Mesothelial cell of epicardium (in vitro differentiated cells): ENCODE results near the gene NDUFS8. TPM values are rescaled to one million over a fixed set of nuclear protein-coding genes. Genes with fewer than 3 reads are reported as not detected.
A peak's percentile ranks its signal among the peaks of the same experiment; 100 is the strongest.
"Not testable (repeated sequence)": the region's sequence is repeated elsewhere in the genome, so short reads cannot be mapped to it uniquely, and the experiment has no call there.

ENCODE experiments used
- DNase-seq, 2 experiments: peaks; one replicate each; pipeline ENCODE4 v3.0.0; 2021; ENCODE audit warnings: low spot score in 2 of 2; ENCODE audit not compliant: unreplicated experiment in 2 of 2
- H3K27ac Mint-ChIP-seq: 2 replicates; pipeline ENCODE4 v1.8.0; 2021; ENCODE audit warnings: mixed read lengths
- H3K27me3 Mint-ChIP-seq: 2 replicates; pipeline ENCODE4 v1.8.0; 2021; ENCODE audit warnings: low read depth, mixed read lengths
- H3K36me3 Mint-ChIP-seq: 2 replicates; pipeline ENCODE4 v1.8.0; 2021; ENCODE audit warnings: mixed read lengths
- H3K4me1 Mint-ChIP-seq: 2 replicates; pipeline ENCODE4 v1.8.0; 2021; ENCODE audit warnings: mixed read lengths
- H3K4me3 Mint-ChIP-seq: 2 replicates; pipeline ENCODE4 v1.8.0; 2021; ENCODE audit warnings: mild to moderate bottlenecking, moderate library complexity, mixed read lengths
- H3K9me3 Mint-ChIP-seq: 2 replicates; pipeline ENCODE4 v1.8.0; 2021; ENCODE audit warnings: mixed read lengths
- total RNA-seq: library from RNA; stranded (reverse); gene quantifications from 3 replicates; pipeline ENCODE4 v1.2.1, GENCODE V29; 2021
- TF ChIP-seq, protein P1 (sequence below): fragments of 200-600 bp; sonication (generic); IDR thresholded peaks from one replicate; pipeline ENCODE4 v1.5.0; 2021; ENCODE audit warnings: antibody characterized with exemption; ENCODE audit not compliant: unreplicated experiment

Gene NDUFS8
- total RNA-seq = 125 to 140 TPM (median 132 TPM) in 3 replicates

DNA sequence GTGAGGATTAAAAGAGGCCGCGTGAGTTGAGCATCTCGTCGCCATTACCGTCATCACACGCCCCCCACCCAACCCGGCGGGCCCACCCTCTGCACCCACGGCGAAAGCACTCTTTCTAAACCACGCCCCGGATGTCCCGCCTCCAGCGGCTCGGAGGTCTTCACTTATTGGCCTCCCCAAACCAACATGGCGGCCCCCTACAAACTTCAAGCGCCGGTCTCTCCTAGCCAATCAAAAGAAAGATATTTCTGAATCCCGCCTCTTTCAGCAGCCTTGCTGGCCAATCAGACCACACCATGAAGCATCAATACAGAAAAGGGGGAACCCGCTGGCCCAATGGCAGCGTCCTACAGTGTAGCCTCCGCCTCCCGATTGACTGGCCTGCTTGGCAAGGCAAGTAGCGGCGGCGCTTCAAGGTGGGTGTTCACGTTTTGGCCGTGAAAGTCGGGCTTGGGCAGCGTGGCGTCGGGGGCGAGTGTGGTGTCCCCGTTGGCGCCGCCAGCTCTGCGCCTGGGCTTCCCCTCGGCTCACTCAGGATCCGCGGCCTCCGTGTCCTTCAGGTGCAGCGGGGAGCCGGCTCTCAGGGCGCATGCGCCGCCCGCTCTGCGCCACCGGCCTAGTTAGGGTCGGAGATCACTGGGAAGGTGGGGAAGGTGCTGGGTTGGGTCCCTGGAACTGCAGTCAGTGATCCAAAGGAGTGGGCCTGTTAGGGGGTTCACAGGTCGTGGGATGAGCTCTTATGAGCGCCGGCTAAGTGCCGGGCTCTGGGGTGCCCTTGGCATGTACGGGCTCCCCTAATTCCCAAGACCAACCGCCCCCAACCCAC lies at the start of gene NDUFS8:
TSS of gene NDUFS8 (plus strand) at position 364 of the 826 bp plus-strand sequence. CDS start 1,471 bp downstream, outside the sequence.
- Mint-ChIP-seq H3K27me3 (no peaks in the 10 kb centered on the region), H3K9me3 (peaks cover 1% of the 10 kb centered on the region), H3K4me1 (peaks cover 26% of the 10 kb centered on the region), H3K27ac (peak within 1 kb of the TSS; percentile 93), H3K36me3 (peaks cover 12% of the 10 kb centered on the region), H3K4me3 (peak within 1 kb of the TSS; percentile 92)
- DNase-seq = peak; percentile 91 to 92
- TF ChIP-seq, protein P1, sequence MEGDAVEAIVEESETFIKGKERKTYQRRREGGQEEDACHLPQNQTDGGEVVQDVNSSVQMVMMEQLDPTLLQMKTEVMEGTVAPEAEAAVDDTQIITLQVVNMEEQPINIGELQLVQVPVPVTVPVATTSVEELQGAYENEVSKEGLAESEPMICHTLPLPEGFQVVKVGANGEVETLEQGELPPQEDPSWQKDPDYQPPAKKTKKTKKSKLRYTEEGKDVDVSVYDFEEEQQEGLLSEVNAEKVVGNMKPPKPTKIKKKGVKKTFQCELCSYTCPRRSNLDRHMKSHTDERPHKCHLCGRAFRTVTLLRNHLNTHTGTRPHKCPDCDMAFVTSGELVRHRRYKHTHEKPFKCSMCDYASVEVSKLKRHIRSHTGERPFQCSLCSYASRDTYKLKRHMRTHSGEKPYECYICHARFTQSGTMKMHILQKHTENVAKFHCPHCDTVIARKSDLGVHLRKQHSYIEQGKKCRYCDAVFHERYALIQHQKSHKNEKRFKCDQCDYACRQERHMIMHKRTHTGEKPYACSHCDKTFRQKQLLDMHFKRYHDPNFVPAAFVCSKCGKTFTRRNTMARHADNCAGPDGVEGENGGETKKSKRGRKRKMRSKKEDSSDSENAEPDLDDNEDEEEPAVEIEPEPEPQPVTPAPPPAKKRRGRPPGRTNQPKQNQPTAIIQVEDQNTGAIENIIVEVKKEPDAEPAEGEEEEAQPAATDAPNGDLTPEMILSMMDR = no peak

DNA sequence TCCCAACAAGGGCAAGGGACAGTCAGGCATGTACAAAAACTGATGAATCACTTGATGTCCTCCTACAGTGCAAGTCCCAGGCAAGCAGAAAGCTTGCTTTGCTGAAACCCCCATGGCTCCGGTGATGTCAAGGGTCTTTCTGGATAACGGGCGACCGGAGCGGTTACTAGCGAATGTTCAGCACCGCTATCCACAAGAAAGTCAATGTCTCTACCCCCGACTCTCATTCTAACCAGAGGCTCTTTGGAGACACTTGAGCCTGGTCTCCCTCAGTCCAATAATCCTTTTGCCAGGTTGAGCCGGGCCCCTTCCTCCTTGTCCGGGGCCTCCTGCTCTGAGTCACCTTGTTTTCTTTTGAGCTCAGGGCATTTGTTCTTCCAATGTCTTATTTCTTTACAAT lies 49.3 kb upstream of the NDUFS8 start:
- Mint-ChIP-seq H3K4me1 (peaks cover 12% of the 10 kb centered on the region), H3K27me3 (peaks cover 43% of the 10 kb centered on the region)
- H3K9me3 Mint-ChIP-seq, H3K27ac Mint-ChIP-seq, DNase-seq, H3K4me3 Mint-ChIP-seq, H3K36me3 Mint-ChIP-seq: not testable (repeated sequence)

DNA sequence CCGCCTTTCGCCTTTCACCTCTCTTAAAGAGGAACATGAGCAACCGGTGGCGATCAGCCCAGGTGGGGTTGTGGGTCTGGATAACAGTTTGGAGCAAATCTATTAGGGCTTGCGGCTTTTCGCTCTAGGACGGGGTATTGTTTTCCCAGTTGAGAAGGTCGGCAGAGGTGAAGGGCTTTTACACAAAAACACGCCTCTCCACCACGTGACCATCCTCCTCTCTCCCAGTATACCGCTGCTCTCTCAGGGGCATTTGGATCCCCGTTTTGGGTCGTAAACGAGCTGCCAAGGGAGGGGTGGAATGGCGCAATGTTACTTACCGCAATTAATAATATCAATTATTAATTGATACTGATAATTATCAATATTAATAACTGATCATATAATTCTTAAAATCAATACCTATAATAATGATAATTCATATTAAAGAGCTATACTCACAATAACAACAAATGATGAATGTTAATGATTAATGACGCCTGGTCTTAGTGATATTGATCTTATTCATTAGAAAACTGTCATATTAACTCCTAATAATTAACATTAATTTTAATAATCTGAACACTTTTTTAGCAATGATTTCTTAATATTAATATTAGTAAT lies 48.1 kb upstream of the NDUFS8 start:
- peaks cover 12% of the 10 kb centered on the region for H3K4me1 Mint-ChIP-seq
- not testable (repeated sequence) for H3K27ac Mint-ChIP-seq, H3K9me3 Mint-ChIP-seq

DNA sequence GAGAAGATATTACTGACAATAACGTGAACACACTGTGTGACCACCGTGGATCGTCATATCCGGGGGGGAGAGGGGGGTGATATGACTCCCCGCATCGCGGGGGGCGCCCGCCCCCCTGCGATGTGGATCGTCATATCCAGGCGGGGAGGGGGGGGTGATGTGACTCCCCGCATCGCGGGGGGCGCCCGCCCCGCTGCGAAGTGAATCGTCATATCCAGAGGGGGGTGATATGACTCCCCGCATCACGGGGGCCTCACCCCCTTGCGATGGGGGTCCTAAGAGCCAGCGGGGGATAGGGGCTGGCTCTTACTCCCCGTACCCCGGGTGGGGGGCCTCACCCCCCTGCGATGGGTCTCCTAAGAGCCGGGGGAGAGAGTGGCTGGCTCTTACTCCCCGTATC lies 46.5 kb upstream of the NDUFS8 start:
- no peak for DNase-seq
- TF ChIP-seq, protein P1 = no peak
- H3K9me3 Mint-ChIP-seq = no peaks in the 10 kb centered on the region
- no peak overlapping the region for H3K27ac Mint-ChIP-seq
- H3K4me3 Mint-ChIP-seq = no peak overlapping the region
- peaks cover 45% of the 10 kb centered on the region for H3K27me3 Mint-ChIP-seq
- peaks cover 6% of the 10 kb centered on the region for H3K4me1 Mint-ChIP-seq
- H3K36me3 Mint-ChIP-seq = no peaks in the 10 kb centered on the region

More for the DNA sequence above, 48.1 kb upstream of the NDUFS8 start:
- DNase-seq, H3K4me3 Mint-ChIP-seq, H3K36me3 Mint-ChIP-seq: not testable (repeated sequence)
- peaks cover 40% of the 10 kb centered on the region for H3K27me3 Mint-ChIP-seq

DNA sequence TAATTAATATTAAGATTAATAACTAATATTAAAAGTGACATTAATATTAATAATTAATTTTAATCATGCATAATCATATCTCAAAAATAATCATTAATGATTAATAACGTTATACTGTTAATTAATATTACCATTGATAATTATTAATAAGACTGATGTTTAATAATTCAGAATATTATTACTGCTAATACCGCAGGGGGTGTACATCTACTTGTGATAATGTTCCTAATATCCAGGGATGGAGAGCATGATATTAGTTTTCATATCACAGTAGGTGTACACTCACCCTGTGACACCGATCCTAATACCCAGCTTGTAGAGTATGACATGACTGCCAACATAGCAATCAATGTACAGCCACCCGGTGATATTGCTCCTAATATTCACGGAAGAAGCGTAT lies 45.2 kb upstream of the NDUFS8 start:
- H3K27me3 Mint-ChIP-seq = peaks cover 51% of the 10 kb centered on the region
- H3K4me3 Mint-ChIP-seq, H3K4me1 Mint-ChIP-seq, H3K36me3 Mint-ChIP-seq, H3K27ac Mint-ChIP-seq, H3K9me3 Mint-ChIP-seq, DNase-seq: not testable (repeated sequence)

DNA sequence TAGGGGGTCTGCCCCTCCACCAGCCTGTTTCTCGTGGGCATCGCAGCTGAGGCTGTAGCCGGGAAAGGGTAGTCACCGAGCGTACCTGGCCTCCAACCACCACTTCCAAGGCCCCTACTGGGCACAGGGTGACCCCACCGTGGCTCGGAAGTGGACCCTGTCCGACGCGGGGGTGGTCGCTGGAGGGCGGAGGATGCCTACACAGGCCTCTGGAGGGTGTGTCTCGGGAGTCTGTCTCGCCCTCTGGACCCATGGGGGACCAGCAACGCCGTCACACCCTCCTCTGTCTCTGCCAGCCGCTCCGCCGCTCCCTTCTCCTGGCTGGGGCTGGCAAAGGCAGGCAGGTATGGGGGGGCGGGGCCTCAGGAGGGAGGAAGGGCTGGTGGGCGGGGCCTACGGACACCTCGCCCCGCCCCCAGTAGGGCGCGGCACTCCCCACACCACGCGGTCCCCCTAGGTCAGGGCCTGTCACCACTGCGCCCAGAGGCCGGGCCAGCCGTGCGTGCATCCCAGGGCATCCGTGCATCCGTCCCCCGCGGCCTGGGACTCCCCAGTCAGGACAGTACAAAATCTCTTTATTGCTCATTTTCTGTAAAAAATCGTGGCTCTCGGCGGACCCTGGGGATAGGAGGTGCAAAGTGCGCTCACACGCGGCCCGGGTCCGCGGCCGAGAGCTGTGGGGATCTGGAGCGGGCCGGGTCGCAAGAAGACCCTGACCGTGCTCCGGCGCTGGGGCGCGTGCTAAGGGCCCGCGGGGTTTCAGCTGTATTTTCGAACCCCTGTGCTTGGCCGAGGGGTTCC lies 39.7 kb upstream of the NDUFS8 start:
- H3K27ac Mint-ChIP-seq, DNase-seq, H3K4me1 Mint-ChIP-seq, H3K36me3 Mint-ChIP-seq, H3K9me3 Mint-ChIP-seq: not testable (repeated sequence)
- Mint-ChIP-seq H3K27me3 (peaks cover 65% of the 10 kb centered on the region), H3K4me3 (peak overlapping the region; percentile 50)

DNA sequence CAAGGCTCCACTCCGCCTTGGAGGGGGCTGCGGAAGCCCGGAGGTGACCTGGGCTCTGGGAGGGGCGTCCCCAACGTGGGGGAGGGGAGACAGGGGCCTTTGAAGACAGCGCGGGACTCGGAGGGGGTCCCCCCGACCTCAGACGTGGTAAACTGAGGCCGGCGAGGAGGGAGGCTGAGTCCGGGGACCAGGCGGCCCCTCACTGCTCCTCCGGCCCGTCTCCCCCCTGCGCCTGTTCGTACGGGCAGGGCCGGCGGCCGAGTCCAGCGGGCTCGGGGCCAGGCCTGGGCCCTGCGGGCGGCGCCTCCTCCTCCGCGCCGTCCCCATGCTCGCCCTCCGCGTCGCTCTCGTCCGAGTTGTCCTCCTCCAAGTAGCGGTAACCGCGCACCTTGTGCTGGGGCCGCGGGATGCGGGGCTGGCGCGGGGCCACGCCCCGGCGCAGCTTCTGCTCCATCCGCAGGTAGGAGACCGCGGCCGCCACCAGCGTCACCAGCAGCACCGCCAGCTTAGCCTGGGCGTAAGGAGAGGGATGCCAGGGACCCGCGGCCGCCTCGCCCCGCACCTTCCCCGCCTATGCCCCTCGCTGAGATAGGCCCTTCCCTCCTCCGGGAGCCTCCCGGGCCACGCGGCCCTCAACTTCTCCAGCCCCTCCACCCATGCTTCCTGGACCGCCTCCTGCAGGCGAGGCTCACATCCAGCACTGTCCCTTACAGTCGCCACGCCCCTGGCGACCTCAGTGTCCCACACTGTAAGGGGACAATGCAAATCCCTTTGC lies 38.9 kb upstream of the NDUFS8 start:
- Mint-ChIP-seq H3K27me3 (peaks cover 62% of the 10 kb centered on the region), H3K4me3 (peak overlapping the region; percentile 49)
- DNase-seq, H3K27ac Mint-ChIP-seq, H3K4me1 Mint-ChIP-seq, H3K36me3 Mint-ChIP-seq, H3K9me3 Mint-ChIP-seq: not testable (repeated sequence)
